HepG2 (cell line): ENCODE data around the gene PIP5K1C. TPM values are rescaled to one million over a fixed set of nuclear protein-coding genes. Genes with fewer than 3 reads are reported as not detected.
A peak's percentile ranks its signal among the peaks of the same experiment; 100 is the strongest.

Experiments used
- ARHGAP35 ChIP-seq: sonication (generic); formaldehyde crosslinking; IDR thresholded peaks from 2 replicates; pipeline ENCODE4 v1.9.0; 2022; ENCODE audit warnings: mild to moderate bottlenecking, inconsistent platforms, moderate library complexity, missing genetic modification reagents, borderline replicate concordance
- BRF2 ChIP-seq: sonication (generic); formaldehyde crosslinking; IDR thresholded peaks from 2 replicates; pipeline ENCODE4 v1.8.1; 2022; ENCODE audit warnings: mild to moderate bottlenecking, missing genetic modification reagents
- CCAR2 ChIP-seq: fragments of 200-400 bp; formaldehyde crosslinking; optimal IDR thresholded peaks from 2 replicates; pipeline ENCODE3; 2018; ENCODE audit warnings: low read depth, mild to moderate bottlenecking, low read length, moderate library complexity
- CEBPB ChIP-seq: IDR thresholded peaks from 2 replicates; pipeline ENCODE4 v1.6.1; 2011; ENCODE audit warnings: low read depth, low read length, improper control_type of control experiment, borderline replicate concordance
- ERF ChIP-seq: IDR thresholded peaks from 2 replicates; pipeline ENCODE4 v1.6.1; 2018; ENCODE audit warnings: missing biosample characterization, missing genetic modification reagents
- FOSL1 ChIP-seq: sonication (generic); formaldehyde crosslinking; IDR thresholded peaks from 2 replicates; pipeline ENCODE4 v1.9.0; 2021; ENCODE audit warnings: missing genetic modification reagents, borderline replicate concordance
- GLI4 ChIP-seq: sonication (generic); formaldehyde crosslinking; IDR thresholded peaks from 2 replicates; pipeline ENCODE4 v1.5.1; 2020; ENCODE audit warnings: missing genetic modification reagents, mild to moderate bottlenecking, moderate library complexity, borderline replicate concordance
- LBX2 ChIP-seq: sonication (generic); formaldehyde crosslinking; IDR thresholded peaks from 2 replicates; pipeline ENCODE4 v1.5.0; 2020; ENCODE audit warnings: missing genetic modification reagents, mild to moderate bottlenecking, borderline replicate concordance
- PCBP1 ChIP-seq: fragments of 200-400 bp; formaldehyde crosslinking; IDR thresholded peaks from 2 replicates; pipeline ENCODE4 v1.6.1; 2017; ENCODE audit warnings: mild to moderate bottlenecking, low read depth, low read length, borderline replicate concordance
- RFX3 ChIP-seq: IDR thresholded peaks from 2 replicates; pipeline ENCODE4 v1.6.1; 2016; ENCODE audit warnings: missing biosample characterization, missing genetic modification reagents
- SIN3A ChIP-seq: IDR thresholded peaks from 2 replicates; pipeline ENCODE4 v1.6.1; 2011; ENCODE audit warnings: low read depth, mild to moderate bottlenecking, control low read depth, low read length, borderline replicate concordance
- TFDP2 ChIP-seq: sonication (generic); formaldehyde crosslinking; IDR thresholded peaks from 2 replicates; pipeline ENCODE4 v1.4.0; 2020; ENCODE audit warnings: missing genetic modification reagents
- THYN1 ChIP-seq: sonication (generic); formaldehyde crosslinking; IDR thresholded peaks from 2 replicates; pipeline ENCODE4 v1.8.1; 2023; ENCODE audit warnings: low read depth, mild to moderate bottlenecking, moderate library complexity, missing genetic modification reagents, borderline replicate concordance
- TOPORS ChIP-seq: sonication (generic); formaldehyde crosslinking; IDR thresholded peaks from 2 replicates; pipeline ENCODE4 v1.8.0; 2023; ENCODE audit warnings: mild to moderate bottlenecking, missing genetic modification reagents
- ZFP36 ChIP-seq: fragments of 150-350 bp; IDR thresholded peaks from 2 replicates; pipeline ENCODE4 v1.6.1; 2018; ENCODE audit warnings: borderline replicate concordance, low read length, low read depth; ENCODE audit not compliant: partially characterized antibody
- ZFP37 ChIP-seq: sonication (generic); formaldehyde crosslinking; IDR thresholded peaks from 2 replicates; pipeline ENCODE4 v1.4.0; 2020; ENCODE audit warnings: missing genetic modification reagents, borderline replicate concordance
- ZIK1 ChIP-seq: sonication (generic); formaldehyde crosslinking; IDR thresholded peaks from 2 replicates; pipeline ENCODE4 v1.5.0; 2020; ENCODE audit warnings: mild to moderate bottlenecking, low read depth, missing genetic modification reagents, borderline replicate concordance
- ZKSCAN8 ChIP-seq: IDR thresholded peaks from 2 replicates; pipeline ENCODE4 v1.6.1; 2016; ENCODE audit warnings: borderline replicate concordance, missing genetic modification reagents, missing compliant biosample characterization
- ZNF746 ChIP-seq: sonication (generic); formaldehyde crosslinking; IDR thresholded peaks from 2 replicates; pipeline ENCODE4 v1.8.0; 2022; ENCODE audit warnings: mild to moderate bottlenecking, missing genetic modification reagents
- ZNF788 ChIP-seq: sonication (generic); formaldehyde crosslinking; IDR thresholded peaks from 2 replicates; pipeline ENCODE4 v1.5.0; 2020; ENCODE audit warnings: mild to moderate bottlenecking, missing genetic modification reagents, borderline replicate concordance
- ZSCAN20 ChIP-seq: sonication (generic); formaldehyde crosslinking; IDR thresholded peaks from 2 replicates; pipeline ENCODE4 v1.4.0; 2020; ENCODE audit warnings: missing genetic modification reagents, mild to moderate bottlenecking, borderline replicate concordance
- polyA plus RNA-seq, 8 experiments: library from polyadenylated mRNA; depleted of rRNA in 3 of 8; stranded (reverse) in 7 of 8; unstranded in 1 of 8; fragments of >200 nt; fragmentation: Illumina TruSeq in 4 of 8; extraction: Trizol in 4 of 8; gene quantifications; 2 replicates each; pipeline versions ENCODE4 v1.2.1 to v1.2.3, GENCODE V29; 2011 to 2016; ENCODE audit warnings: low read depth in 4 of 8, missing spikeins in 1 of 8, mixed read lengths in 1 of 8; ENCODE audit not compliant: insufficient read depth in 1 of 8
- total RNA-seq, 5 experiments: library from RNA; depleted of rRNA; stranded (reverse); fragments of >200 nt; fragmentation: Illumina TruSeq; extraction: Trizol; gene quantifications; 2 replicates each; pipeline ENCODE4 v1.2.3, GENCODE V29; 2016; ENCODE audit warnings: low read depth in 1 of 5

The PIP5K1C gene
- total and polyA plus RNA-seq, 2 of the 13 experiments (the other 11 are each of a cell fraction or from before 2014, with no cell fraction given) = 3.6 to 4.3 TPM

- TF ChIP-seq FOSL1 (CRISPR knock-in tag) (no peak), SIN3A (no peak), ZSCAN20 (CRISPR knock-in tag) (peak; percentile 72; the same call in 1 of the 2 replicates), ZIK1 (CRISPR knock-in tag) (peak; percentile 52; the same call in 1 of the 2 replicates), TFDP2 (CRISPR knock-in tag) (peak; percentile 76; the same call in 1 of the 2 replicates), CCAR2 (no peak), ZKSCAN8 (peak; percentile 67; the same call in 1 of the 2 replicates), GLI4 (CRISPR knock-in tag) (no peak), ZNF788 (CRISPR knock-in tag) (peak; percentile 97; the same call in 1 of the 2 replicates), ZFP36 (no peak), LBX2 (no peak), THYN1 (CRISPR knock-in tag) (no peak), PCBP1 (0 out of 2 replicates have a peak, but pooled peaks have one; percentile 59), BRF2 (peak; percentile 56; the same call in 1 of the 2 replicates), CEBPB (no peak), ARHGAP35 (CRISPR knock-in tag) (no peak; the same call in 1 of the 2 replicates), RFX3 (no peak), ZFP37 (CRISPR knock-in tag) (peak; percentile 26; the same call in 1 of the 2 replicates), TOPORS (no peak), ZNF746 (CRISPR knock-in tag) (0 out of 2 replicates have a peak, but pooled peaks have one; percentile 24), ERF (CRISPR knock-in tag) (peak; percentile 89)
Observed at GRCh38 chr19:3626473-3627350, 73.6 kb downstream of the PIP5K1C start, which contains the start of gene CACTIN (continued).
